Upper lobe of left lung (tissue), 6 donors: ENCODE data around the gene PTPRS. TPM values are rescaled to one million over a fixed set of nuclear protein-coding genes. Genes with fewer than 3 reads are reported as not detected.

Source experiments
- ATAC-seq, 2 donors: fragments of 200-7000 bp; cut with Tn5 transposase; one replicate each; pipeline ENCODE4 v1.9.1; 2022; ENCODE audit warnings: mild to moderate bottlenecking in 2 of 2, moderate library complexity in 2 of 2; ENCODE audit not compliant: low FRiP score in 2 of 2
- DNase-seq, 2 donors: peaks; one replicate each; pipeline ENCODE4 v3.0.0-alpha.2; 2019 to 2020
- H3K27ac ChIP-seq, 4 donors: fragments of 200-600 bp; sonication (generic); one replicate each; pipeline ENCODE4 v1.5.1; 2016 to 2019
- H3K27me3 ChIP-seq, 4 donors: fragments of 200-600 bp; sonication (generic); one replicate each; pipeline ENCODE4 v1.5.1; 2017 to 2019
- H3K36me3 ChIP-seq, 4 donors: fragments of 200-600 bp; sonication (generic); one replicate each; pipeline ENCODE4 v1.5.1; 2016 to 2019
- H3K4me1 ChIP-seq, 4 donors: fragments of 200-600 bp; sonication (generic); one replicate each; pipeline ENCODE4 v1.5.1; 2018 to 2019
- H3K4me3 ChIP-seq, 4 donors: fragments of 200-600 bp; sonication (generic); one replicate each; pipeline ENCODE4 v1.5.1; 2017 to 2019; ENCODE audit warnings: mild to moderate bottlenecking in 2 of 4, moderate library complexity in 1 of 4
- H3K9me3 ChIP-seq, 4 donors: fragments of 200-600 bp; sonication (generic); one replicate each; pipeline ENCODE4 v1.5.1; 2018 to 2019
- EP300 ChIP-seq, 4 donors: sonication (generic); formaldehyde crosslinking; IDR thresholded peaks; one replicate each; pipeline ENCODE4 v1.5.1; 2017; ENCODE audit warnings: antibody characterized with exemption in 4 of 4, control low read depth in 2 of 4
- POLR2A ChIP-seq, 4 donors: fragments of 450-650 bp; IDR thresholded peaks; one replicate each; pipeline ENCODE4 v1.5.1; 2016 to 2017; ENCODE audit warnings: antibody characterized with exemption in 4 of 4, mild to moderate bottlenecking in 2 of 4
- POLR2AphosphoS5 ChIP-seq, 2 donors: sonication (generic); formaldehyde crosslinking; IDR thresholded peaks; one replicate each; pipeline ENCODE4 v1.5.1; 2017; ENCODE audit warnings: antibody characterized with exemption in 2 of 2
- WGBS, 2 donors: methylation state at CpG; one replicate each; pipeline ENCODE4 v1.1.5; 2017 to 2018; 5-methylcytosine and 5-hydroxymethylcytosine counted together
- total RNA-seq, 6 donors: library from RNA; depleted of rRNA in 4 of 6; stranded (reverse); fragments of >200 nt in 4 of 6; gene quantifications; one replicate each; pipeline versions ENCODE4 v1.1.0 to v1.2.1, GENCODE V29; 2016 to 2021
- TF ChIP-seq, protein P1 (sequence below), 6 experiments: fragments of 450-650 bp in 4 of 6; fragments of 200-600 bp in 2 of 6; sonication (generic) in 2 of 6; IDR thresholded peaks; one replicate each; pipeline ENCODE4 v1.5.1; 2016 to 2019; ENCODE audit warnings: antibody characterized with exemption in 6 of 6
- donor health status: DM: no; HTN: no; CAD: no; lungs with moderate emphysema.
- donor health status: DM: no; HTN: yes; CAD: no; lungs with severe emphysema.

Gene PTPRS
- total RNA-seq, 6 donors from 2014 or later = 85.6 to 325 (median 146) TPM

DNA sequence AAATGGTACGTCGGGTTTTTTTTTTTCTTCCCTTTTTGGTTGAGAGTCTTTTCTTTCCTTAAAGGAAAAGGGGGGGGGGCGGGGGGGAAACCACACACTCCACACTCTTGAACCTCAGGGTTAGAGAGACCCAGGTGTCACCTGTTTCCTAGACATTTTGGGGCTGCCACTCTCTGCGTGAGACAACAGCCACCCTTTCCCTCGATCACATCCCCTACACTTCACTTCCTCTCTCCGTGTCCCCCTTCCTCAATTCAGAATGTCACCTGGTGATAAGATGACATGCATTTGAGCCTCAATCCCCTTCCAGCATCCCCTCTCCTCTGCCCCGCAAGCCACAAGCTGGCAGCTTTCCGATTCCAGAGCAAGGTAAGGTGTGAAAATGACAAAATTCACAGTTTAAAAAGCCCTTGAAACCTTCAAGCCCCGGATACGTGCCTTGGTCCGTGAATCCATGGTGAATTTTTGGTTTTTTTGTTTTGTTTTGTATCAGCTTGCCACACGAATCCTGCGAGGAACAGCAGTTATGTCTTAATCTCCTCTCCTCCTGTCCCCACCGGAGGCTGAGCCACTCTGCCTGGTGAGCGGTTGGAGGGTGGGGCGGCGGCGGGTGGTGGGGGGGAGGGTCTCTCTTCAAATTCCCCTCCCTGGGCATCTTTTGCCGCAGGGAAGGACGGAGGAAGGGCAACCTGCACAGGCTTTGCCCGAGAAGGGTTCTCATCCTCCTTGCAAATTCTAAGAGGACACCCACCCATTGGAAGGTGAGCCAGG lies 4.2 kb downstream of the PTPRS start:
- ATAC-seq = no peak
- 12 to 17% methylated on average over 18 to 21 of the region's 21 CpGs for WGBS, 2 donors

DNA sequence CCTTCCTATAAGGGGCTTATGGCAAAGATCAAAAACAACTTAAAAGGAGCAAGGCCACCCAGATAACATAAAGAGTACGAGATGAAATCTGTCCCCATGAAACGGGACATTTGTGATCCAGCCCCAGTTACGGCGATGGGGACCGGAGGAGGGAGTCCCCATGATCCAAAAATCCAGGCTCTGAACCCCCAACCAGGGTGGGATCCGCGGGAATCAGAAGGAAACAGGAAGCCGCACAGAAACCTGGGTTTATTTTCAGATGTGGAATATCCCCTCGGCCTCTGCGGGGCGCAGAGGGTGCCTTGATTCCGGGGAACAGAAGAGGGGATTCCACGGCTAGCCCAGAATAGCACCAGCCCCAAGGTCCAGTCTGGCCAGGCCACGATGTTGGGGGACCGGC lies 5.0 kb downstream of the PTPRS start:
- Histone ChIP-seq H3K27me3 (peaks cover 0 to 44% (median 28%) of the 10 kb centered on the region in 4 donors), H3K9me3 (no peaks in the 10 kb centered on the region), H3K4me3 (no peak overlapping the region), H3K27ac (no peak overlapping the region), H3K4me1 (peaks cover 11 to 20% (median 14%) of the 10 kb centered on the region in 4 donors), H3K36me3 (no peaks in the 10 kb centered on the region)
- DNase-seq = no peak
- TF ChIP-seq, protein P1, sequence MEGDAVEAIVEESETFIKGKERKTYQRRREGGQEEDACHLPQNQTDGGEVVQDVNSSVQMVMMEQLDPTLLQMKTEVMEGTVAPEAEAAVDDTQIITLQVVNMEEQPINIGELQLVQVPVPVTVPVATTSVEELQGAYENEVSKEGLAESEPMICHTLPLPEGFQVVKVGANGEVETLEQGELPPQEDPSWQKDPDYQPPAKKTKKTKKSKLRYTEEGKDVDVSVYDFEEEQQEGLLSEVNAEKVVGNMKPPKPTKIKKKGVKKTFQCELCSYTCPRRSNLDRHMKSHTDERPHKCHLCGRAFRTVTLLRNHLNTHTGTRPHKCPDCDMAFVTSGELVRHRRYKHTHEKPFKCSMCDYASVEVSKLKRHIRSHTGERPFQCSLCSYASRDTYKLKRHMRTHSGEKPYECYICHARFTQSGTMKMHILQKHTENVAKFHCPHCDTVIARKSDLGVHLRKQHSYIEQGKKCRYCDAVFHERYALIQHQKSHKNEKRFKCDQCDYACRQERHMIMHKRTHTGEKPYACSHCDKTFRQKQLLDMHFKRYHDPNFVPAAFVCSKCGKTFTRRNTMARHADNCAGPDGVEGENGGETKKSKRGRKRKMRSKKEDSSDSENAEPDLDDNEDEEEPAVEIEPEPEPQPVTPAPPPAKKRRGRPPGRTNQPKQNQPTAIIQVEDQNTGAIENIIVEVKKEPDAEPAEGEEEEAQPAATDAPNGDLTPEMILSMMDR (IDR thresholded peaks at IDR 0.05) = no peak
- no peak for TF ChIP-seq EP300 (IDR thresholded peaks at IDR 0.05)
- TF ChIP-seq POLR2AphosphoS5 (IDR thresholded peaks at IDR 0.05) = no peak
- TF ChIP-seq POLR2A (IDR thresholded peaks at IDR 0.05) = no peak
- 59 to 66% methylated on average over 14 to 15 of the region's 15 CpGs for WGBS, 2 donors
- no peak for ATAC-seq

More for the DNA sequence above, 4.2 kb downstream of the PTPRS start:
- TF ChIP-seq EP300 (IDR thresholded peaks at IDR 0.05) (no peak), POLR2AphosphoS5 (IDR thresholded peaks at IDR 0.05) (no peak), POLR2A (IDR thresholded peaks at IDR 0.05) (no peak)
- TF ChIP-seq, protein P1 (IDR thresholded peaks at IDR 0.05) = no peak
- DNase-seq = no peak
- no peaks in the 10 kb centered on the region for H3K36me3 ChIP-seq
- no peak overlapping the region for H3K27ac ChIP-seq
- peaks cover 11 to 26% (median 15%) of the 10 kb centered on the region in 4 donors for H3K4me1 ChIP-seq
- H3K4me3 ChIP-seq = no peak overlapping the region
- H3K9me3 ChIP-seq = peaks cover 0 to 3% (median 0%) of the 10 kb centered on the region in 4 donors
- peaks cover 0 to 49% (median 30%) of the 10 kb centered on the region in 4 donors for H3K27me3 ChIP-seq

DNA sequence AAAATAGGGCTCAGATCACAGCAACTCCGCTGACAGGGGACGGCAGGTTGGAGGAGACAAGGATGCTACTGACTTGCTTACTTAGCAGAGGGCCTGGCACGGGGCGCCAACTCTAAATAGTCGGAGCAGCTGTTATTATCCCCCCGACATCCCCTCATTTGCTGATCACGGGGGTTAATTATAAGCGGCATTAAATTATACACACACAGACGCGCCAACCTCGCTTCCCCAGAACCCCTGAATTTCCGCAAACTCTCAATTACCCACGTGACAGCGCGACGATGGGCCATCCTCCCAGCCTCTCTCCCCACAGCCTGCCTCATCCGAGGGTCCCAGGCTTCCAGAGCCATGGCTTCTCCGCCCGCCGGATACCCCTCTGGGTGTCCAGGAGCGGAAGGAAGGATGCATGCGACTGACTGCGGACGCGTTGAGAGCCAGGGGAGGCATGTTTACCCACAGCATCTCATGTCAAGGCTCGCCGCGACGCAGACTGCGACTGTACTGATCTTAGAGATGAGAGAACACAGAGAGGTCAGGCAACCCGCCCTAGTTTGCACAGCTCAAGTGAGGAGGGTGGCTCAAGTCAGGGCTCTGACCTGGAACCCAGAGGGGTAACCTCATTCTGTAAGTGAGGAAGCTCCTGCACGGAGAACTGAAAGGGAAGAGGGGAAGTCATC lies 5.7 kb downstream of the PTPRS start:
- Histone ChIP-seq H3K27ac (no peak overlapping the region), H3K9me3 (no peaks in the 10 kb centered on the region), H3K4me3 (no peak overlapping the region), H3K4me1 (peaks cover 7 to 14% (median 8%) of the 10 kb centered on the region in 4 donors), H3K36me3 (no peaks in the 10 kb centered on the region), H3K27me3 (peaks cover 0 to 38% (median 25%) of the 10 kb centered on the region in 4 donors)
- no peak for TF ChIP-seq POLR2AphosphoS5 (IDR thresholded peaks at IDR 0.05)
- no peak for TF ChIP-seq EP300 (IDR thresholded peaks at IDR 0.05)
- TF ChIP-seq, protein P1 (IDR thresholded peaks at IDR 0.05) = no peak
- TF ChIP-seq POLR2A (IDR thresholded peaks at IDR 0.05) = no peak
- no peak for DNase-seq
- WGBS, 2 donors = 83 to 84% methylated on average over 29 to 32 of the region's 32 CpGs
- ATAC-seq = no peak

DNA sequence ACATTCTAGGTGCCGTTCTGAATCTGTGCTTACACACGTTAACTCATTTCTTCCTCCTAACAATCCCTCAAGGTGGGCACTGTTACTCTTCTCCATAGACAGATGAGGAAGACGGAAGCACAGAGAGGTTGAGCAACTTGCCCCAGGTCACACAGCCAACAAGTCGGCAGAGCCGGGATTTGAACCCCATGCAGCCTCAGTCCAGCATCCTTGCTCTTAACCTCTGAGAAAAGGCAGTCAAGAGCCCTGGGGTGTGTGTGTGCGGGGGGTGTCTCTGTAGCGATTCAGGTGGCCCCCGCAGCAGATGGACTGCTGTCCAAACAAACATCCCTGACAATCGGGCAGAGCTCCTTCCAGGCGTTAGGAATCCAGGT lies 6.3 kb downstream of the PTPRS start:
- WGBS, 2 donors = 89 to 93% methylated on average over 10 of the region's 10 CpGs

More for the DNA sequence above, 6.3 kb downstream of the PTPRS start:
- Histone ChIP-seq H3K36me3 (no peaks in the 10 kb centered on the region), H3K4me1 (peaks cover under 1 to 8% (median 2%) of the 10 kb centered on the region in 4 donors), H3K27me3 (peaks cover 0 to 32% (median 19%) of the 10 kb centered on the region in 4 donors), H3K27ac (no peak overlapping the region), H3K4me3 (no peak overlapping the region), H3K9me3 (no peaks in the 10 kb centered on the region)
- TF ChIP-seq POLR2A (IDR thresholded peaks at IDR 0.05) (no peak), EP300 (IDR thresholded peaks at IDR 0.05) (no peak), POLR2AphosphoS5 (IDR thresholded peaks at IDR 0.05) (no peak)
- TF ChIP-seq, protein P1 (IDR thresholded peaks at IDR 0.05) = no peak
- DNase-seq (no peak), ATAC-seq (no peak)
